HG03571 (cell line): ENCODE data around the gene MFAP1.
A peak's percentile ranks its signal among the peaks of the same experiment; 100 is the strongest.
"Not testable (repeated sequence)": the region's sequence is repeated elsewhere in the genome, so short reads cannot be mapped to it uniquely, and the experiment has no call there.

Experiments
- ATAC-seq: cut with Tn5 transposase; IDR thresholded peaks from one replicate; pipeline ENCODE4 v1.9.1; 2021; ENCODE audit not compliant: unreplicated experiment

MFAP1 gene

DNA sequence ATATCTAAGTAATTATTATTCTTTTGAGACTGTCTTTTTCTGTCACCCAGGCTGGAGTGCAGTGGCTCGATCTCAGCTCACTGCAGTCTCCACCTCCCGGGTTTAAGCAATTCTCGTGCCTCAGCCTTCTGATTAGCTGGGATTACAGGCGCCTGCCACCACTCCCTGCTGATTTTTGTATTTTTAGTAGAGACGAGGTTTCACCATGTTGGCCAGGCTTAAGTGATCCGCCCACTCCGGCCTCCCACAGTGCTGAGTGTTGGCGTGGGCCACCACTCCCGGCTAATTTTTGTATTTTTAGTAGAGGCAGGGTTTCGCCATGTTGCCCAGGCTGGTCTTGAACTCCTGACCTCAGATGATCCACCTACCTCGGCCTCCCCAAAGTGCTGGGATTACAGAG, 815 bp upstream of the MFAP1 start:
- not testable (repeated sequence) for ATAC-seq

DNA sequence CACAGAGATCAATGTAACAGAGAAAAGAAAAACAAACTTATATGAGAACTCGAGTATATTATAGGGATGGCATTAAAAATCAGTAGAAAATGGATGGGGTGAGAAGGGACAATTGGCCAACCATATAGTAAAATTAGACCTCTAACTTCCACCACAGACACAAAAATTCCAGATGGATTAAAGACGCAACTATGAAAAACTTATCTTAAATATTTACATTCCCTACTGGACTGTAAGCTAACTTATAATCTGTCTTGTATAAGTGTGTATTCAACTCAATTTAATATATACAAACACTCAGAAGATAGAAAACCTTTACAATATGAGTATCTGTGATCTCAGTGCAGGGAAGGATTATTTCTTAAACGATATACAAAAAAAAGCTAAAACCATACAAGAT, 3.0 kb downstream of the MFAP1 start:
- ATAC-seq: no peak

DNA sequence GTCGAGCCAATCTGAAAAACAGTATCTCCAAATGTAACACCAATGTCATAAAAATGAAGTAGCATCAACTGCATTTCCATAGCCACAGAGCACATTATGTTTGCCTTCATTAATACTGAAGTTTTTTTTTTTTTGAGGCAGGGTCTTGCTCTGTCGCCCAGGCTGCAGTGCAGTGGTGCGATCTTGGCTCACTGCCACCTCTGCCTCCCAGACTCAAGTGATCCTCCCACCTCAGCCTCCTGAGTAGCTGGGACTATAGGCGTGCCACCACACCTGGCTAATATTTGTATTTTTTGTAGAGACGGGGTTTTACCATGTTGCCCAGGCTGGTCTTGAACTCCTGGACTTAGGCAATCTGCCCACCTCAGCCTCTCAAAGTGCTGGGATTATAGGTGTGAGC, 9.4 kb downstream of the MFAP1 start:
- not testable (repeated sequence) for ATAC-seq

DNA sequence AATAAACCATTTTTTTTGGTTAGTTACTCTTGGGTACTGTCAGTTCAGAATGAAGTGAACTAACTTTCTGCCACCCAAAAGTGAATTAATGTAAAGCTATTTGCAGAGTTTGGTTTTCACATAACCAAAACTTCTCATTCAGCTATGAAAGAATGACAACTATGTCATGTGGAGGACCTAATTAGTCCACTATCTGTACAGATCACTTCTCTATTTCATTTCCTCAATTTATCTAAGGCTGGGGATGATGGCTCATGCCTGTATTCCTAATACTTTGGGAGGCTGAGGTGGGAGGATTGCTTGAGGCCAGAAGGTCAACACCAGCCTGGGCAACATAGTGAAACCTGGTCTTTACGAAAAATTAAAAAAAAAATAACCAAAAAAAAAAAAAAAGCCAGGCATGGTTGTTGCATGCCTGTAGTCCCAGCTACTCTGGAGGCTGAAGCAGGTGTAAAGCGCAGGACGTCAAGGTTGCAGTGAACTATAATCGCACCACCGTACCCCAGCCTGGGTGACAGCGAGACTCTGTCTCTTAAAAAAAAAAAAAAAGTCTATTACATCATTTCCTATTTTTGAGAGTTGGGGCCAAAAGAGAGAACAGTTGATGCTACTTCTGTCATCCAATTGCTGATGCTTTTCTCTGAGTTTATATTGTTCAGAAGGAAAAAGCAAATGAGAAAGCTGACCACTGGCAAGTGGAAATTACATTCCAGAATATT, 15.4 kb downstream of the MFAP1 start:
- ATAC-seq: peak; percentile 46

DNA sequence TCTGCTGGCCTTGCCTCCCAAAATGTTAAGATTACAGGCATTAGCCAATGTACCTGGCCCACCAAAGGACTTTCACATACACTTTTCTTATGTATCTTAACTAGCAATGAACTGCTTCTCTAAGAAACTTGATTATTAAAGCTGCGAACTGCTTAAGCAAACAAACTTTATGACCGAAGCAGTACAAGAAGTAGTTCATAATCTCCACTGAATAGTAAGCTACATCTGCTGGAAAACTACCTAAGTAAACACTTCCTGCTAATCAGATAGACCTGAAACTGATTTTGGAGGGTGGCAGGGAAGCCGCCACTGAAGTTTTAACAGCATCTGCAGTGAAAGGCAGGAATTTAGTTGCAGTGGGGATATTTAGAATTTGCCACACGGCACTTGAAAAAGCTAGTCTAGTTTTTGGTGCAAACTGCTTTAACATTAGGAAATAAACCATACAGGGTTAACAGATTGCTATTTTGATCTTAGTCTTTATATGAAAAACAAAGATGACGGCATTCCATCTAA, 16.0 kb downstream of the MFAP1 start:
- no peak for ATAC-seq

DNA sequence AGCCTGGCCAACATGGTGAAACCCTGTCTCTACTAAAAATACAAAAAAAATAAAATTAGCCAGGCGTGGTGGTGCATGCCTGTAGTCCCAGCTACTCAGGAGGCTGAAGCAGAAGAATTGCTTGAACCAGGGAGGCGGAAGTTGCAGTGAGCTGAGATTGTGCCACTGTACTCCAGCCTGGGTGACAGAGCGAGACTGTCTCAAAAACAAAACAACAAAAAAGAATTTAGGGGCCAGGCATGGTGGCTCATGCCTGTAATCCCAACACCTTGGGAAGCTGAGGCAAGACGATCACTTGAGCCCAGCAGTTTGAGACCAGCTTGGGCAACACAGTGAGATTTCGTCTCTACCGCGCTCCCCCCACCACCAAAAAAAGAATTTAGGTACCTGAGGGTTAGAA, 21.8 kb downstream of the MFAP1 start:
- ATAC-seq: not testable (repeated sequence)

DNA sequence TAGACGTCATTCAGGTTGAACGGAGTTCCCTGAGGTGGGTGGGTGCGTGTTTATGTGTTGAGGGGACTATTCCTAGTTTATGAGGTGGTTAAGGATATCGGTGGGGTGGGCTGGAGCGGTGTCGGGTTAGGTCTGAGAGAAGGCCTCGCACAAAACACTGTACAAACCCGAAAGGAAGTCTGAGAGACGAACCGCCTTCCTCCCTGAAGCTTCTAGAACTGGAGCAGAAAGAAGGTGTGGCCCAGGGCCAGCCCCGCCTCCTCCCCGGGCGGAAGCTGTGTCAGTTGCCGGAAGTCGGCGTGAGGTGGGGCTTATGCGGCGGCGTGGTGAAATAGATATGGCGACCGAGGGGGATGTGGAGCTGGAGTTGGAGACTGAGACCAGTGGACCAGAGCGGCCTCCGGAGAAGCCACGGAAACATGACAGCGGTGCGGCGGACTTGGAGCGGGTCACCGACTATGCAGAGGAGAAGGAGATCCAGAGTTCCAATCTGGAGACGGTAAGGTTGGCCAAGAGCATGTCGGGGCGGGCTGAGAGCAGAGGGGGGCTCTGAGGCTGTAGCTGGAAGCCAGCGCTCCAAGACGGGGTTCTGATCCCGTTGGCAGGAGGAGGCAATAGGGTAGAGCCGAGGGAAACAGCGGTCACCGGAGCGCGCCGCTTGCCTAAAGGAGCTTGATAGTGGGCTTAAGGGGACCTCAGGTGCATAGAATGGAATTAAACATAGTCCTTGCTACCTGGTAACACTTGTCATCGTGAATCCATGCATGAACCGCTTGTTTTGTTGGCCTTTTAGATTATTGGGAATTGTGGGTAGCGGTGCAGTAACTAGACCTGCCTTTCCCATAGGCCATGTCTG, 24.0 kb downstream of the MFAP1 start, which contains the start of gene HYPK:
HYPK (plus strand) TSS at position 314 of the 856 bp plus-strand sequence; CDS start at position 338, 24 bp downstream.
- ATAC-seq: peak; percentile 72

DNA sequence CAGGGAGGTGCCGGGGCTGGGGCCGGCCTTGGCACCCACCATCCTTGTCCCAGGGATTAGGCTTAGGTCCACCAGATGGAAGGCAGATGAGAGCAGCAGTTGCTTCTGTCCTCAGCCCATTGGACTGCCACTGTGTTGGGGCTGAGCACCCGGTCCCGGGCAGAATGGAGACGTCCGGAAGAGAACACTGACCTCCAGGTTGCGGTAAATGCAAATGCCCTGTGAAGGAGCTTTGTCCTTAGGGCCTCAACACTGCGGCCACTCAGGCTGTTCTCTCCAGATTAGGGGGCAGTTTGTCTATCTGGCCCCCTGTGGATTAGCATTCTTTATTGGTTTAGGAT, 24.6 kb downstream of the MFAP1 start, which contains the start of gene SERINC4:
SERINC4 (minus strand) TSS at position 276 of the 341 bp plus-strand sequence; CDS start at position 42, 234 bp downstream.
- ATAC-seq: no peak

DNA sequence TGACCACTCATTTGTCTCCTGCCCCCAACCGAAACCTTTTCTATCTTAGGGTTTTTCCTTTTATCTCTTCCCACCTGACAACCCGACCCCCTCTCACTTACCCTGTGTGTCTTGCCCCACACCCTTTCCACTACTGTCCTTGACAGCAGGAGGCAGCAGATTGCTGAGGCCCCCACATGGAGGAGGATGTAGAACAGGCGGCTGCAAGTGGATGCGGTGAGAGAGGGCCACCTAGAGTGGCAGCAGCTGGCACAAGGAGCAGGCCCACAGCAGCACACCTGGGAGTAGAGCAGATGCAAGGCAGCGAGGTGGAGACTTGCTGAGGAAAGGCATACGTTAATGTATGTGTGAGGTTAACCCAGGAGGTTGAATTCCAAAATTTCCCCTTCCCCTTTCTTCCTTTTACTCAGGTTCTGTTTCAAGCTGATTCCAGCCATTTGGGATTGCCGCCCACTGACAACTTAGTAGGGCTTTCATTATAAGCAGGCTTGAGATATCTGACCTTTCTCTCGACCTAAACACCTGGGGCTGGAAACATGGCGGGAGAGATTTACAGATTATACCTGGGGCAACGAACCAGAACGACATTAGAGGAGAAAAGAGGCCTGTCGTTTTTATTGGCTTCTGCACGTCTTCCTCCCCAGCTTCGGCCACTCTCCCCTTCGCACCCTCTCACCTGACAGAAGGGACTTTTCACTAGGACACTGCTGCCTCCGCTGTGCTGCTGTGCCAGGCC, 25.1 kb downstream of the MFAP1 start:
- no peak for ATAC-seq

DNA sequence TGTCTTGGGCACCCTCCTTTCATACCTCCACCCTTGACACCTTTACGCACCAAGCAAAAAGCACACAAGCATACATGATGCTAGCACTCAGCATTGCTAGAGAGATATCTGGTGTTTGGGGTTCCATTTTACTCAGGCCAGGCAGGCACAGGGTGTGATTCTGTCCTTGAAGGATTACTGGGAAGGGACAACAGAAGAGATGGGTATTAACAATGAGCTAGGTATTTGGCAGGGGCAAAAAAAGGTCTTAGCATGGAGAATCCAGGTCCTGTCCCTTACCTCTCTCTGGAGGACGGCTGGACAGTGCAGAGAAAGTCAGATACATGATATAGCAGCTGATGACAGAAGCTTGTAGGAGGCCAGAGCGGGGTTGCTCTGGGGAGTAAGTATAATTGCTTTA, 27.9 kb downstream of the MFAP1 start:
- ATAC-seq: no peak

DNA sequence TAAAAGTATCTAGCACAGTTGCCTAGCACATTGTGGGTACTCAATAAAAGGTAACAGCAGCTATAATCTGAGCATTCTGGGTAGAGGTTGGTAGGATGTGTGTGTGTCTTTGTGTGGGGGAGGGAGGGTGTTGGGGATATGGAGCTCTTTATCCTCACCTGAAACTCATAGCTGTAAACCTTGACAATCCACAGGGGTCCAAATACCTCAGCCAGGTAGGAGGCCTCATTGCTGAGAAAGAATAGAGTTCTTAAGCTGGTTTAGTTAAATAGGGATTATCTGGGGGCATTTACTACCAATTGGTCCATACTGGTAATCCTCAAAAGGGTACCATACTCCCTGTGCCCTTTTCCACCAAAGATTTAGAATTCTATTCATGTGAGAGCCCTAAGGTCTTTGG, 28.5 kb downstream of the MFAP1 start:
- ATAC-seq: no peak

DNA sequence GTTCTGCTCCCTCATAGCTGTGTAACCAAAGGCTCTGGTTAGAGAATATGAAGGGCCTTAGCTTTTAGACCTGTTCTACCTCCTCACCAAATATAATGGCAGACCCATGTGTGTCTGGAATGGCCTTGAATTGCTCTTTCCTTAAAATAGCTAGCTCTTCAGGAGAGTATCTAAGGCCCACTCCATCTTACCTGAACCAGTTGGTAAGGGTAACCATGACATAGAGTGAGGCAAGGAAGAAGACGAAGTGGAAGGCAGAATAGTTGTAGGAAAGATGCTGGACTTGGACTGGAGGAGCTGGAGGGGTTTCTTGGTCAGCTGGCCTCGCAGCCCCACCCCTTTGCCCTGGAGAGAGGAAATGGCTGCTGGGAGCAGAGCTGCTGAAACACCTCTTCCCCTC, 29.3 kb downstream of the MFAP1 start:
- ATAC-seq: no peak

DNA sequence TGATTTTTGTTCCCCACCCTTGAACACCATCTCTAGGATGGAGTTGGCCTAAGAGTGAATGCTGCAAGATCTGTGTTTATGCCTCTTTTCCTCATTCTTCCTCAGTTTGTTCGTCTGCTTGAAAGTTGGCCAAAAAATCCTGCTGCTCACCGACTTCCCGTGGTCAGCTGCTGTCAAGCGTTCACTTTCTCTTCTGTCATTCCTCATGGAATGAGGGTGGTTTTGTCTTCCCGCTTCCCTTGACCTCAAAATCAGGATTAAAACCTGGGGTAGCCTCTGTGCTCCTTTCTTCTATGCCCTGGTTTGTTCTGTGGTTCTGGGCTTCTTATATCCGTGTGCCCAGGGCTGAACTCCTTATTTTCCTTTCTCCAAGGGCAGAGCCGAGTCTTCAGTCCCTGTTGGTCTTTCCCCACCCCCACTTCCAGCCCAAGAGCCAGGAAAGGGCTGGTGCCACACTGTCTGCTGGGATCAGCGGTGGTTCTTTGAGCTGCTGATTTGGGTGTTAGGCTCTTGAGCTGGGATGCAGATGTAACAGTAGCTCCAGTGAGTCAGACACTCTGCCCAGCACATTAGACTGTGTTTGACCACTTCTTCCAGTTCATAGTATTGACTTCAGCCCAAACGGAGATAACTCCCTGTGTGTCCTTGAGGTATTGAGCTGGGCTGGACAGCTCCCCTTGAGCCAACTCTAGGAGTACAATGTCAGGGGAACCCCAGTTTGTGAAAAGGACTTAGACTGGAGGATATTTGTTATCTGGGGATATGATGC, 30.0 kb downstream of the MFAP1 start:
- no peak for ATAC-seq

DNA sequence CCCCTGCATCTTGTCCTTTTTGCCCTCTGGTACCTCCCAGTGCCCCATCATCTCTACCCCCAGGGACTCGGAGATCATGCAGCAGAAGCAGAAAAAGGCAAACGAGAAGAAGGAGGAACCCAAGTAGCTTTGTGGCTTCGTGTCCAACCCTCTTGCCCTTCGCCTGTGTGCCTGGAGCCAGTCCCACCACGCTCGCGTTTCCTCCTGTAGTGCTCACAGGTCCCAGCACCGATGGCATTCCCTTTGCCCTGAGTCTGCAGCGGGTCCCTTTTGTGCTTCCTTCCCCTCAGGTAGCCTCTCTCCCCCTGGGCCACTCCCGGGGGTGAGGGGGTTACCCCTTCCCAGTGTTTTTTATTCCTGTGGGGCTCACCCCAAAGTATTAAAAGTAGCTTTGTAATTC, 30.8 kb downstream of the MFAP1 start:
- no peak for ATAC-seq

DNA sequence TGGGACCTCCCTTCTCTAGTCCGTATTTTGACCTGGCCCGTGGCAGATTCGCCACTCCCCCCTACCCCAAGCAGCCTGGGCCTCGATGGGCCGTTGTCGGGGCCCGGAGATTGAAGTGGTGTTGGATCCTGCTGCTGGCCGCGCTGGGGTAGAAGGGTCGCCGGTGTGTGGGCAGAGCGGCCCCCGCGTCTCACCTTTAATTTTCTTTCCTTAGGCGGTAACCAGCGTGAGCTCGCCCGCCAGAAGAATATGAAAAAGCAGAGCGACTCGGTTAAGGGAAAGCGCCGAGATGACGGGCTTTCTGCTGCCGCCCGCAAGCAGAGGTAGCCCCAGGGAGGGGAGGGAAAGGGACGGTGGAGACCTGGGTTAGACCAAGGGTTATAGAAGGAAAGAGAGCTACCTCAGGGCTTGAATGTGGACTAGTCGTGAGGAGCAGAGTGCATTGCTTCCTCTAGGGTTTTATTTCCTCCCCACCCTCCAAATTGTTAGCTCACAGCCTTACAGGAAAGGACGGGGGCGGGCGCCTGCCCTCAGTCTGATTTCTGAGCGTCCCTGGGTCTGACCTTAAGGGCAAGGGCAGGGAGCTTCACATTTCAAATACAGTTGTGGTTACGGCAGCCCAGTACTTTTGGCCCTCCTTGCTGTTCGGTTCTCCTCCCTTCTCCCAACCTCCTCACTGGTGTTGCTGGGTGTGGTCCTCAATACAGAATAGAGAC, 31.6 kb downstream of the MFAP1 start:
- ATAC-seq: peak; percentile 15

DNA sequence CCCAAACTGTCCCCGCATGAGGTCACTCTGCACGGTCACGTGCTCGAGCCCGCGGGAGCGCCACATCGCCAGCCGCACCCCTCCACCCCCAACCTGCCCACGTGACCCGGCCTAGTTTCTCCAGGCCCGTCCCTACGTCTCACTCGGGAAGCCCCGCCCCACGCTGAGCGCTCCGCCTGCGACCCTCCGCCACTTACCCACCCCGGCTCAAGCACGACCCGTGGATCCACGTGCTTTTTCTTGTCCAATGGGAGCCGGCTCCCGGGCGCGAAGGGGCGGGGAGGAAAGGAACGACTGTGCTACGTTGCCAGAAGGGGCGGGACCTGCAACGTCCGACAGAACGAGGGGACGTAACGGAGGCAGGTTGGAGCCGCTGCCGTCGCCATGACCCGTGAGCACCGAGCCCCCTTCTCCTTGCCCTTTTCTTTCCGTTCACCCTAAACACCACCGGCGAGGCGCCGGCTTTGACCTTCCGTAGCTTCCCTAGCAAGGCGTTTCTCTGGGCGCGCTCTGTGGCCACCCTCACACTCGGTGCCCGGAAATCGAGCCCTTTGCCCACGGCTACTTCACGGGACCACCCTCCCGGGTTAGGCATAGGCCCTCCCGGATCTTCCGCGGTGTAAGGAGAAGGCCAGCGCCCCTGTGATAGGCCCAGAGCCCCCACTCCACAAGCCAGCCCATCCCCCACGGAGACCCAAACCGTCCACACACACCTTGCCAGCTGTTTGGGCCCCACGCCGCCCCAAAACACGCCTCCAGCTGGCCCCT, 32.3 kb downstream of the MFAP1 start, which contains the start of gene SERF2:
SERF2 (plus strand) TSS at position 328 of the 768 bp plus-strand sequence; CDS start at position 385, 57 bp downstream.
- ATAC-seq: peak; percentile 77

DNA sequence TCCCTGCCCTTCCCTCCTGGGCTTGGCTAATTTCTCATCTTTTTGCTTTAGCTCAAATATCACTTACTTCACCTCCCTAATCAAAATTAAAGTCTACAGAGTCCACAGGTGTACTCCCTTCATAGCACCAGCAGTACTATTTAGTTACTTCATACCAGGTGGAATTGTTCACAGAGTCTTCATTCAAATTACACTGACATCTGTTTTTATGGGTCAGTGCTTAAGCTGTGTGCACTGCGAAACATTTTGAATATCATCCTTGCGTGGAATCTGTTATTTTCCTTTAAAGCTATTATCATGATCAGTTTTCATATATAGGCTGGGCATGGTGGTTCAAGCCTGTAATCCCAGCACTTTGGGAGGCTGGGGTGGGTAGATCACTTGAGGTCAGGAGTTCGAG, 35.1 kb downstream of the MFAP1 start:
- ATAC-seq: no peak

DNA sequence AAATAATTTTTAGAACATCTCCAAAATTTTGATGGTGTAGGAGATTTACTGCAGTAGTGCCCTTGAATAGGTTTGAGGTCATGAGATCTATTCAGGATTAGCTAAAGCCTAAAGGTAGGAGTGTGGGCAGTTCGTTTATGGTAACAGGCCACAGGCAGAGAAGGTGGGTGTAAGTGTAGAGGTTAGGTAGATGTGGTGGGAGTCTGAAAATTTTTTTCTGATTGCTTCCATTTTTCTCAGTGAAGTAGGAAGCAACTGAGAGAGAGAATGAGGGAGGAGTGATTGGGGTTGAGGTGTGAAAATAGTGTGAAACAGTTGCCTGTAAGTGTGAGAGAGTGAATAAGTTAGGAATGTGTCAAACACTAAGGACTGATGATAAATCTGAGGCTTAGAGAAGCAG, 45.5 kb downstream of the MFAP1 start:
- no peak for ATAC-seq
